Transverse colon (tissue), 4 donors: ENCODE measurements around the gene LACC1.

ENCODE experiments used
- EP300 ChIP-seq: sonication (generic); formaldehyde crosslinking; IDR thresholded peaks from one replicate; pipeline ENCODE4 v1.6.1; 2017; ENCODE audit warnings: antibody characterized with exemption, low read depth
- POLR2A ChIP-seq: fragments of 450-650 bp; IDR thresholded peaks from one replicate; pipeline ENCODE4 v1.6.1; 2016; ENCODE audit warnings: antibody characterized with exemption, mild to moderate bottlenecking, moderate library complexity
- POLR2AphosphoS5 ChIP-seq, 3 donors: sonication (generic); formaldehyde crosslinking; IDR thresholded peaks; one replicate each; pipeline ENCODE4 v1.6.1; 2016; ENCODE audit warnings: antibody characterized with exemption in 3 of 3
- TF ChIP-seq, protein P1 (sequence below), 5 experiments: fragments of 200-600 bp in 3 of 5; fragments of 450-650 bp in 2 of 5; sonication (generic) in 3 of 5; IDR thresholded peaks; 1 replicate in 2 of 5; 2 replicates in 3 of 5; pipeline ENCODE4 v1.5.1; 2016 to 2017; ENCODE audit warnings: antibody characterized with exemption in 5 of 5, inconsistent platforms in 3 of 5, mild to moderate bottlenecking in 2 of 5, moderate library complexity in 1 of 5

DNA sequence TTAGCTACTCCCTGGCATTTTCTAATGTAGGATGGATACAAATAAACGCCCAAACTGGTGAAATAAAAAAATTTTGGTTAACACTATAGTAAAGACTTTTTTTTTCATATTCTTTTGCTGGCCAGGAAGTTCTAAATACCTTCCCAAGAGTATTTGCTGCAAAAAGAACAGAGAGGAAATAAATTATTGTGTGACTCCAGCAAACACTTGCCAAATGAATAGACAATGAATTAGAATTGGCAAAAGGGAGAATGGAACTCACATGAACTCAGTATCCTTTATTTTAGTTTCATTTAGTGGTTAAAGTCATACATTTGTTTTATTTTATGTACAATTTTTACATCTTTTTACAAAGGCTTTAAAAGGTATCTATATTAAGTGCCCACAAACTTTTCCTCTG is 58.1 kb downstream of the LACC1 start:
- TF ChIP-seq, protein P1, sequence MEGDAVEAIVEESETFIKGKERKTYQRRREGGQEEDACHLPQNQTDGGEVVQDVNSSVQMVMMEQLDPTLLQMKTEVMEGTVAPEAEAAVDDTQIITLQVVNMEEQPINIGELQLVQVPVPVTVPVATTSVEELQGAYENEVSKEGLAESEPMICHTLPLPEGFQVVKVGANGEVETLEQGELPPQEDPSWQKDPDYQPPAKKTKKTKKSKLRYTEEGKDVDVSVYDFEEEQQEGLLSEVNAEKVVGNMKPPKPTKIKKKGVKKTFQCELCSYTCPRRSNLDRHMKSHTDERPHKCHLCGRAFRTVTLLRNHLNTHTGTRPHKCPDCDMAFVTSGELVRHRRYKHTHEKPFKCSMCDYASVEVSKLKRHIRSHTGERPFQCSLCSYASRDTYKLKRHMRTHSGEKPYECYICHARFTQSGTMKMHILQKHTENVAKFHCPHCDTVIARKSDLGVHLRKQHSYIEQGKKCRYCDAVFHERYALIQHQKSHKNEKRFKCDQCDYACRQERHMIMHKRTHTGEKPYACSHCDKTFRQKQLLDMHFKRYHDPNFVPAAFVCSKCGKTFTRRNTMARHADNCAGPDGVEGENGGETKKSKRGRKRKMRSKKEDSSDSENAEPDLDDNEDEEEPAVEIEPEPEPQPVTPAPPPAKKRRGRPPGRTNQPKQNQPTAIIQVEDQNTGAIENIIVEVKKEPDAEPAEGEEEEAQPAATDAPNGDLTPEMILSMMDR (IDR thresholded peaks at IDR 0.05) = no peak
- TF ChIP-seq POLR2A = no peak
- no peak for TF ChIP-seq POLR2AphosphoS5 (IDR thresholded peaks at IDR 0.05)
- no peak for TF ChIP-seq EP300
